ENCODE measurements around the gene RPP14. TPM values are rescaled to one million over a fixed set of nuclear protein-coding genes. Genes with fewer than 3 reads are reported as not detected.

RPP14 gene
- total and polyA plus RNA-seq, 3 donors from 2014 or later, result 13.8 to 18.4 (median 17.0) TPM

GRCh38 chr3:58326267-58326900 is 20.3 kb downstream of the RPP14 start:
- no peaks in the 10 kb centered on the region for H3K36me3 ChIP-seq (ENCODE audit: low read depth, missing control alignments)
- H3K27me3 ChIP-seq, result no peaks in the 10 kb centered on the region
- WGBS, 2 donors, result 87 to 94% methylated on average over 8 of the region's 8 CpGs
- intact Hi-C loops (cut with DNase I; ENCODE audit: low total_unique reads), result loop anchor here (10.0 kb wide), 1 partner anchor 88 kb away; no protein-coding TSS in a partner anchor
- H3K9me3 ChIP-seq, result no peaks in the 10 kb centered on the region
- TF ChIP-seq CTCF (IDR thresholded peaks at IDR 0.05) (no peak), POLR2A (IDR thresholded peaks at IDR 0.05) (no peak)
- peaks cover 4% of the 10 kb centered on the region for H3K4me1 ChIP-seq
- no peak overlapping the region for H3K4me3 ChIP-seq
- no peak for DNase-seq
- H3K27ac ChIP-seq, result no peak overlapping the region

- no peaks in the 10 kb centered on the region for H3K9me3 ChIP-seq
- WGBS, 2 donors, result 87 to 91% methylated on average over 8 of the region's 8 CpGs
- H3K27ac ChIP-seq, result no peak overlapping the region
- no peak for DNase-seq
- no peaks in the 10 kb centered on the region for H3K36me3 ChIP-seq (ENCODE audit: low read depth, missing control alignments)
- no peak overlapping the region for H3K4me3 ChIP-seq
- no peaks in the 10 kb centered on the region for H3K27me3 ChIP-seq
- intact Hi-C loops (cut with DNase I; ENCODE audit: low total_unique reads), result loop anchor here (10.0 kb wide), 1 partner anchor 85 kb away; no protein-coding TSS in a partner anchor
- no peak for TF ChIP-seq POLR2A (IDR thresholded peaks at IDR 0.05)
- no peak for TF ChIP-seq CTCF (IDR thresholded peaks at IDR 0.05)
- H3K4me1 ChIP-seq, result peaks cover 10% of the 10 kb centered on the region
These were observed 23.3 kb downstream of the RPP14 start for GRCh38 chr3:58329150-58329921.

- H3K27me3 ChIP-seq, result no peaks in the 10 kb centered on the region
These were observed 23.9 kb downstream of the RPP14 start for GRCh38 chr3:58329922-58330413.

GRCh38 chr3:58331593-58332152 is 25.6 kb downstream of the RPP14 start:
- Histone ChIP-seq H3K27me3 (no peaks in the 10 kb centered on the region), H3K9me3 (no peaks in the 10 kb centered on the region), H3K36me3 (ENCODE audit: low read depth, missing control alignments) (no peaks in the 10 kb centered on the region), H3K4me1 (peaks cover 10% of the 10 kb centered on the region), H3K27ac (no peak overlapping the region), H3K4me3 (no peak overlapping the region)
- TF ChIP-seq CTCF (IDR thresholded peaks at IDR 0.05) (no peak), POLR2A (IDR thresholded peaks at IDR 0.05) (no peak)
- intact Hi-C loops (cut with DNase I; ENCODE audit: low total_unique reads), result loop anchor here (5.0 kb wide), 1 partner anchor 161 kb away; the partner anchor contains the start of gene KCTD6
- 67 to 72% methylated on average over 4 of the region's 4 CpGs for WGBS, 2 donors
- DNase-seq, result no peak

More at GRCh38 chr3:58329922-58330413, 23.9 kb downstream of the RPP14 start:
- Histone ChIP-seq H3K4me1 (peaks cover 10% of the 10 kb centered on the region), H3K4me3 (no peak overlapping the region), H3K27ac (no peak overlapping the region), H3K36me3 (ENCODE audit: low read depth, missing control alignments) (no peaks in the 10 kb centered on the region), H3K9me3 (no peaks in the 10 kb centered on the region)
- no peak for TF ChIP-seq POLR2A (IDR thresholded peaks at IDR 0.05)
- TF ChIP-seq CTCF (IDR thresholded peaks at IDR 0.05), result no peak
- WGBS, 2 donors, result 91 to 94% methylated on average over 5 of the region's 5 CpGs
- intact Hi-C loops (cut with DNase I; ENCODE audit: low total_unique reads), result loop anchor here (5.0 to 10.0 kb wide), 2 partner anchors 85 to 162 kb away; partner anchors contain the start of gene KCTD6
- DNase-seq, result no peak
